Measurements from ENCODE around the gene PLEKHA5. TPM values are rescaled to one million over a fixed set of nuclear protein-coding genes. Genes with fewer than 3 reads are reported as not detected.

The PLEKHA5 gene
- polyA plus RNA-seq, 4 donors = 51.5 to 105 (median 96.4) TPM

DNA sequence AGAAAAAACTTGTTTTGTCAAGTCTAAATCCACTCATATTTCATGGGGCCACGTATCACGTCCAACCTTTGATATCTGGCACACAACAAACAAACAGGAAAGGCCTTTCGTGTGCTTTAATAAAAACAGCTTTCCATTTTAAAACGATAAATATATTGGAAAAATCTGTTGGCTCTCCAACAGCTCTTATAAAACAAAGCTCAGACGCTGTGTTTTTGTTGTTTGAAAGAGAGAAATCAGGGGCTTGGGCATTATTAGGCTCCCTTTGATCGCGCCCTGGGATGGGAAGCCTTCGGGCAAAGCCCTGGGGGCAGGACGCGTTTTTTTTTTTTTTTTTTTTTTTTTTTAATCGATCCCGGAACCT lies 429 bp upstream of the PLEKHA5 start:
- peak in 3 of 4 donors; percentile 29 to 45 (median 34) for DNase-seq (ENCODE audit: low read depth in 4 of 4, low spot score in 3 of 4)

DNA sequence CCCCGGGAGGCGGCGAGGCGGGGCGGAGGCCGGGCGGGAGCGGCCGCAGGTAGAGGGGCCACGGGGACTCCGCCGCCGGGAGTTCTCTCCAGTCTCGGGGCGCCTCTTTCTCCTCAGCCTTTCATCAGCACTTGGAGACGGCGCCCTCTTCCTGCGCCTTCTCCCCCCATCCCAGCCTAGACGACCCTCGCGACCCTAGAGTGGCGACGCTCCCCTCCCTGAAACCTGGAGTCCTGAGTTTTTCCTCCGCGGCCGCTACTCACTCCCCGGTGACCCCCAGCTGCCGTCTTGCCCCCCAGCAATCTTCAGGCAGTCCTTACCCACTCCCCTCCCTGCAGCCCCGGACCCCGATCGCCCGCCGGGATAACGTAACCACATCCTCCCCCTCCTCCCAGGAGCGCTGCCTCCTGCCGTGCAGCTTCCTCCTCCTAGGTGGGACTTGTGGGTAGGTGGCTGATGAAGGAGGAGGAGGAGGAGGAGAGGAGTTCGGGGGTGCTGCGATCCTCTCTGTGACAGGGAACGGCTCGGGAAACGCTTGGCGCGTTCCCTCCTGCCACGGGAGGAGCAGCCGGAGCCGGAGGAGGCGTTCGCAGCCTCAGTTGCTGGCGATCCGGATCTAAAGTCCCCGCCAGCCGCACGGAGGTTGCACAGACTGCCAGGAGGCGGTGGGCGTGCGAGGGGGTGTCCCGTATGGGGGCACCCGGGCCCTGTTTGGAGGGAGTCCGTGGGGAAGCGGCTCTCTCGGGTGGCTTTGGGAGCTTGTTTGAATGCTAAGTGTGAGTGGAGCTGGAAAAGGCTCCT lies 891 bp downstream of the PLEKHA5 start:
- peak; percentile 31 to 55 (median 34) for DNase-seq (ENCODE audit: low read depth in 4 of 4, low spot score in 3 of 4)

DNA sequence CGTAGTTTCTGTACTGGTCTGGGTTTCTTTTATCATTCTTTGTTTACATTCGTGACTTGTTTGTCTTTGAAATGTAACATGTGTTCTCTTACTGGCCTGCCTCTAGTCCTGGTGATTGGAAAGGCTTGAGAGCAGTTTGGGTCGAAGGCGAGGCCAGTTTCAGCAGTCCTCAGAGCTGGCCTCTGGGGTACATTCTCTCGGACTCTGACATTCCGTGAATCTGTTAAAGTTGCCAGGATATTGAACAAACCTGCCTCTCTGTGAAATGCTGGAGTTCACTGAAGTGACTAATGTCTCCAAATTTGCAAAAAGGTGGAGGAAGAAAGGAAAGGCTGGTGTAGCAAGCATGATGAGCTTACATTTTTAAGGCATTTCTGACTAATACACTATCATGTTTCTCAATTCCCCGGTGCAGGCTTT lies 1.5 kb downstream of the PLEKHA5 start:
- DNase-seq (ENCODE audit: low read depth in 4 of 4, low spot score in 3 of 4) = peak; percentile 38 to 55 (median 44)

DNA sequence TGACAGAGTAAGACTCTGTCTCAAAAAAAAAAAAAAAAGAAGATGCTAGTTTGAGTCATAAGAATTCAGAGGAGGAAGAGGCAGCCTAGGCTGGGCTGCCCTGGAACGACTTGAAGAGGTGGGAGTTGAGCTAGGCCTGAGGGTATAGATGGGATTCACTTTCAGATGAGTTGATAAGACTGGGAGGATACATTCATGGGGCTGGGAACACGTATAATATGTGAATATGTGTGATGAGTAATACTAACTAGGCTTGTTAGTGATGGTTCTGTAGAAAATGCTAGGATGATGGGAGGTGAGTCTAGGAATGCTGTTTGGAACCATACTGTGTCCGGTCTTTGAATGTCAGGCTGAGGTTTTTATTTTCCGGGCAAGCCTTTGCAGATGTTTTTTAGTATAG lies 9.0 kb downstream of the PLEKHA5 start:
- no peak for DNase-seq (ENCODE audit: low read depth in 4 of 4, low spot score in 3 of 4)

DNA sequence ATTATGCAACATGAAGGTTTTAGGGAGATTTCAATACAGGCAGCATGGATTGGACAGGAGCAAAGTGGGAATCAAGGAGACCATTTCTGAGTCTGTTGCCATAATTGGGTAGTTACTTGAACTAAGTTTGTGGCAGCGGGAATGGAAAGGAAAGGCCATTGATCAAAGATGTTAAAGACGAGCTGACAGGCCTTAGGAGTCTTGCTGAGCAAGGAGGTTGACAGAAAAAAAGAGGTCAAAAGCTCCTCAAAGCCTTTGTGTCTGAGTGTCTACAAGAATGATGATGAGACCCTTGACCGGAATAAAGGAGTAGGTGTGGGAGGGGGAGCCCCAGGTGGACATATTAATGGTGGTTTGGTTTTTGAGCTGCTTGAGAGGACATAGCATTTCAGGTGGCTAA lies 9.4 kb downstream of the PLEKHA5 start:
- DNase-seq (ENCODE audit: low read depth in 4 of 4, low spot score in 3 of 4) = no peak

DNA sequence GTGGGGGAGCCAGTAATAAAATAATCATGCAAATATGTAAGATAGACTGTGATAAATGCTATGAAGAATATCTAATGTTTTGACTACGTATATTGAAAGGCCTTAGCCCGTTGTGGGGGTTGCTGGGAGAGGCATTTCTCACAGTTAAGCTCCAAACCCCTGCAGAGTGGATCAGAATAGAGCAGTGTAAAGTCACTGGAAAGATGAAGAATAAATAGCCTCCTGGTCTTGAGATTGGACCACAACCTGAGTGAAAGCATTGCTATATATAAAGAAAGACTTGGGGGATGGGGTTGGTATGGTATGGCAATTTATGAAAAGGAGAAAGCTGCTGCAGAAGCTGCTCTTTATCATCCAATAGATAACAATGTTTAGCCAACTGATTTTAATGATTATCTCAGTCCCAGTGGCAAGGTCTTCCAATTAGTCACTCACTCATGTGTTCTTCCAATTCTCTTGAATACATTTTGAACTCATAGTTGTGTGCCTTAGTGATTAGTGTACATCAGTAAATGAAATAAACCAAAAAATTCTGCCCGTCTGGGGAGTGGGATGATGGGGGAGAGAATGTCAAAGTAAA lies 10.2 kb downstream of the PLEKHA5 start:
- no peak for DNase-seq (ENCODE audit: low read depth in 4 of 4, low spot score in 3 of 4)

DNA sequence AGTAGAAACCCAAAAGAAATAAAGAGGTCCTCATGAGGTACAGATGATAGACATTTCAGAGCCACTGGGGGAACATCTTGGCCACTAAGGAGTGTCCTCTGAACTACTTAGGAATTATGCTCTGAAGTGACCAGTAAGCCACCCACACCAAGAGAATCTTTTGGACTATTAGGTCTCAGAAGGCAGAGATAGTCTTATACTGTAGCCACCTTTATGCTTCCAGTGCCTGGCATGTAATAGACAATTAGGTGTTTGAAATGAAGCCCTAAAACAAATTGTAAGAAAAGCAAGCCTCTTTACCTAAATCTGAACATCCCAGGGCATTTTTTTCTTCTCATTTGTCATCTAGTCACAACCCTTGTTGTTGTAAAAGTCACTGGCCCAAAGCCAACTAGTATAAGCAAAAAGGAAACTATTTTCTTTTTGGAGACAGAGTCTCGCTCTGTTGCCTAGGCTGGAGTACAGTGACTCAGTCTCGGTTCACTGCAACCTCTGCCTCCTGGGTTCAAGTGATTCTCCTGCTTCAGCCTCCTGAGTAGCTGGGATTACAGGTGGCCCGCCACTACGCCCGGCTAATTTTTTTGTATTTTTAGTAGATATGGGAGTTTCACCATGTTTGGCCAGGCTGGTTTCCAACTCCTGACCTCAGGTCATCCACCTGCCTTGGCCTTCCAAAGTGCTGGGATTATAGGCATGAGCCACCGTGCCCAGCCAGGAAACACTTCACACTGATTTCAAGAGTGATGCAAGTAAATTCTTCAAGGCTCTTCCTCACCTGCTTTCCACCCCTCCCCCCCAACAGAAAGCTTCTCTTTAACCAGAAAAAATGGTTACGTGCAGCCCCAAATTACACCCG lies 11.1 kb downstream of the PLEKHA5 start:
- no peak for DNase-seq (ENCODE audit: low read depth in 4 of 4, low spot score in 3 of 4)

DNA sequence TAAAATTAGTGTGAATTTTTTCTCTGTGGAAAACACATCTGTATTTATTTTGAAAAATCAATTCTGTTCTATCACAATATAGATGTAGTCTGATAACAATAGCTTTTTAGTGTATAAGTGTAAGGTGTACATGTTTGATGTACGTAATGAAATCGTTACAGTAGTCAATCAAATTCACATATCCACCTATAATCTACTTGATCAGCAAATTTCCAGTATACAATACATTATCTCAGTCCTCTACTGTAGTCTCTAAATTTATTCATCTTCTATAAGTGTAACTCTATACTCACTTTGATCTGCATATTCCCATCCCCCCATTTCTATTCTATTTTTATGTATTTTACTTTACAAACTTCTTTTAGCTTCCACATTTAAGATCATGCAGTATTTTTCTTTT lies 13.0 kb downstream of the PLEKHA5 start:
- no peak for DNase-seq (ENCODE audit: low read depth in 4 of 4, low spot score in 3 of 4)

DNA sequence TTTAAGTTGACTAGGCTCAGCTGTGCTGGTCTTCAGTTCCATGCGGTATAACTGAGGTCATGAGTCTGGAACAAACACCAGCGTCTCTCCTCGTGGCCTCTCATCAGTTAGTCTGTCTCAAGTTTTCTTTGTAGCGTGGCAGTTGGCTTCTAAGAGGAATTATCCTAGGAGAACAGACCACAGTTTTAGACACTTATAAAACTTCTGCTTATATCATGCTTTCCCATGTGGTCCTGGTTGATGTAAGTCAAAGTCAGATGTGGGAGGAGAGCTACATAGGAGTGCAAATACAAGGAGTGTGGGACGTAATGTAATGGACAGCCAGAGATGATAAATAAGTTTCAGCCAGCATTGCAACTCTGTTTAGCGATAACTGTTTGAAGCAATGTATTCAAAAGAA lies 14.8 kb downstream of the PLEKHA5 start:
- DNase-seq (ENCODE audit: low read depth in 4 of 4, low spot score in 3 of 4) = no peak

DNA sequence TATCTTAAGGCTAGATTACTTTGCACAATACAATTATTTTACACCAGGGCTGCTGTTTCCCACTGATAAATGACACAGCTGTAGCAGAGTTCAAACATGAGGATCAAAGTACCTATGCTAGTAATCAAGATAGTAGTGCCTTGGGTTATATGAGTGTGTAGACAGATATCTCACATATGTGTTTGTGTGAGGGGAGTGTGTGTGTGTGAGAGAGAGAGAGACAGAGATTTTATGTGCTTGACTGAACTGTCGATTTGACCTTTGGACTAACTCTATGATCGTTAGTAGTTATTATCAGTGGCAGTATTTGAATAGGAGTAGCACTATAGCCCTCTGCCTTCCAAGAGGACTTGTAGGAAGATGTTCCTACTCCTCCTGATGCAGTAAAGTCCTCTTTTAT lies 15.5 kb downstream of the PLEKHA5 start:
- DNase-seq (ENCODE audit: low read depth in 4 of 4, low spot score in 3 of 4) = no peak

DNA sequence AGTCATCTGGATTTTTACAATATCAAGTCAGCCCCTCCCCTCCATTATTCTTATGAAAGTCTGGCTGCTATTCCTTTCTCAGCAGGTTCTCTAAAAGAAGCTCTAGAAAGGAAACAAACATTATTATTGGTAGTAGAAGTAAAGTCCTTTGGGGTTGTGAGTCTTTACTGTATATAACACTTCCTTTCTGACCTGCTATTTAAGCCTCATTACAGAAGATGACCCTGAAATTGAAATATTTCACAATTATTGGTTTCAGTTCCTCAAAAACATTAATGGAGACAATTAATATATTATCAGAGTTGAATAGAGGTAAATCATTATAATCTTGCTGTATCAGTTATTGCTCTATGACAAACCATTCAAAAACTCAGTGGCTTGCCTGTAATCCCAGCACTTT lies 19.3 kb downstream of the PLEKHA5 start:
- no peak for DNase-seq (ENCODE audit: low read depth in 4 of 4, low spot score in 3 of 4)

DNA sequence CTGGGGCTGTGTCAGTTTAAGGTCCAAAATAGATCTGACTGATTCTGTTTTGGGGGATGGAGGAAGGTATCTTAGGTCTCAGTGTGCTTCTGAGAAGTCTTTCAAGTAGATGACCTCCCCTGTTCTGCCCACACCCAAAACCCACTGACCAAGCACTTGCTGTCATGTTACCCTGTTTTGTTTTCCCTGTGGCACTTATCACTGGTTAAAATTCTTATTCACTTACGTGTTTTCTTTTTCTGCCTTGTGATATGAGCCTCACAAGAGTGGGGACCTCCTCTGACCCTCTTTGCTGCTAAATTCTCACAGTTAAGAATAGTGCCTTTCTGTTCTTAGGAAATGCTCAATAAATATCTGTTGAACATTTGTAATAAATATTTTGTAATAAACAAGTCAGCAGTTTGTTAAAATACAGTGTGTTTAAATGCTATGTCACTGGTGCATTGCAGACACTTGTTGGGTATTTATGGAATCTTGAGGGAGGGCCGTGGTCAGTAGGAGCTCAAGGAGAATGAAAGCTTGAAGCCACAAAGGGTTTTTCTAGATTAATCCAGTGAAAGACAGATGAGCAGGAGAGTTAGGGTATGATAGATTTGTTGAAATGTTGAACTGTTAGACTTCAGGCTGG lies 20.9 kb downstream of the PLEKHA5 start:
- no peak for DNase-seq (ENCODE audit: low read depth in 4 of 4, low spot score in 3 of 4)

DNA sequence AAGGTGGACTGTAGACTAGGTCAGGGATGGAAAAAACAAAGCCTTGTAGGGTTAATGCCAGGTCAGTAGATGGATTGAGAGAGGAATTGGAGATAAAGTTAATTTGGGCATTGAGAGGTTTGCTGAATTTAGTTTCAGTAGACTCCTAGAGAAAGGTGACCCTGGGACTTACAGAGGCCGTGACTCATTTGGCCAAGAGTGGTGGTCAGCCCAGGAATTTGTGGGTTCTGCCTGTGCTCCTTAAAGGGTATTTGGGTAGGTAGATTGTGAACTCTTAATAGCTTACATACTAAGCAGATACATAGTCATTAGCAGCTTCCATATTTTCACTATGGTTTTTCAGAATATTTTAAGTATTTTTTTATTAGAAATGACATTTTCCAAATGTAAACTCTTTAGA lies 21.8 kb downstream of the PLEKHA5 start:
- no peak for DNase-seq (ENCODE audit: low read depth in 4 of 4, low spot score in 3 of 4)

DNA sequence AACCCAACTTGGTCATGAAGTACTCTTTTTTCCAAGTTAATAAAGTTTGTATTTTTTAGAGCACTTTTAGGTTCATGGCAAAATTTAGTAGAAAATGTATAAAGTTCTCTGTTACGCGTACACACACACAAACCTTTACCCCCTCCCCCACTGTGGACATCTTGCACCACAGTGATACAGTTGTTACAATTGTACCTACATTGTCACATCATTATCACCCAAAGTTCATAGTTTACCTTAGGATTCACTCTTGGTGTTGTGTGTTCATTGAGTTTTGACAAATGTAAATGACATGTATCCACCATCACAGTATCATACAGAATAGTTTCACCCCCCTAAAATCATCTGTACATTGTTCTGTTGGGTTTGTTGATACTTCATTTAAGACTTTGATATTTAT lies 23.9 kb downstream of the PLEKHA5 start:
- DNase-seq (ENCODE audit: low read depth in 4 of 4, low spot score in 3 of 4) = no peak

DNA sequence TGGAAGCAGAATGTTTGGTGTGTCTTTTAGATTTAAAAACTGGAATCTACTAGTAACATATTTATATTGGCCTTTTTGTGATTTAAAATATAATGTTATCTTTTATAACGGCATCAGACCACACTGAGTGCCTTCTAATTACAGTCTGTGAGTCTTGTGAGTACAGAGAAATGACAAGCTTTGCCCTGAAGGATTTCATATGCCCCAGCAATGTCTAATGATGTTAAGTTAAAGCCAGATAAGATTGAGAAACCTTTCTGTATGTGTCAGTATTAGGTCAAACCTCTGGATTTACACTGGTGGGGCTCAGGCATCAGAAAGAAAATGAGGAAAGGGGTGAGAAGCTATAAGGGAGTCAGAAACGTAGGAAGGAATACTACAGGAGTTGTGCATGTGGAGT lies 25.2 kb downstream of the PLEKHA5 start:
- no peak for DNase-seq (ENCODE audit: low read depth in 4 of 4, low spot score in 3 of 4)

DNA sequence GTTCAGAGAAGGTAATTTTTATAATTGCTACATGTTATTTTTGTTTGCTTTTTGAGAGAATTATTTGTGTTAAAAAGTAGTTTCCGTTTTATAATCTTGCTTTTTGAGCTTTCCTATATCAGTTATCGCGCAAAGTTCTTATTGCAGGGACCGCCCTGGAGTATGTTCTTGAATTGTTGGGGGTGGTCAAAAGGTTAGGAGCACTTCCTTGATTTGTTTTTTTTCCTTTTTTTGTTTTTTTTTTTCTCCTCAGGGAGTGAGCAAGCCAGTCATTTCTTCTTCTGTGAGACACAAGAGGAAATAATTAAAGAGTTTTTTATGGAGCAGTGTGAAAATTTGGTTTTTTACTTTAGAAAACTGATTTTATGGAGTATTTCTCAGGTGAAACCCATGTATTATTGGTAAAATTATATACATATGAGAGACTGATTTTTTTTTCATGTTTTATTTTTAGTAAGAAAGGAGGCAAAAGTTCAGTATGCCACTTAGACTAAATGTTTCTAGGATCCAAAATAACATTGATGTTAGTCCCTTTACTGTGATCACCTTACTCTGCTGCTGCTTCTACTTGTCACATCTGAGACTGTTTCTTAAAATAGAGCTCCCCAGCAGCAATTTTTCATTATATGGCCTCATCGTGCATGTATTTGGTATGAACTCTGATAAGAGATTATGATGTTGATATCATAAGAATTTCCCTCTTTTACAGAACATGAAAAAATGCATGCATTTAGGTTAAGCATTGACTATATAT lies 26.6 kb downstream of the PLEKHA5 start:
- DNase-seq (ENCODE audit: low read depth in 4 of 4, low spot score in 3 of 4) = no peak

DNA sequence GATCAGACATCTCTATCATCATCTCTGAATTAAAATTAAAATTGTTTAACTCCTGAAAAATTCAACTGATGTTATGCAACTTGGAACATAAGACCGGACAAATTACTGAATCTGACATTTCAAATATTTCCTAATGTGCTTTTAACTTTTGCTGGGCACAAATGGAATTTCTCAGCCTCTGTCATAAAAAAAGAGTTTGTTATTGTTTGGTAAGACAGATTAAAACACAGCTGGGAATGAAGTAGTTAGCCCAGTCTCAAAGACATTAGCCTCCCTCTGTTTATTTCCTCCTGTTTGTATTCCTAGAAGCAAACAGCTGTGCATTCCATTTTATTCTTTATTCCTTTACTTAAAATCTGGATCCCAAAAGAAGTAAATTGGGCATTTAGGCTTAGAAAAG lies 29.4 kb downstream of the PLEKHA5 start:
- DNase-seq (ENCODE audit: low read depth in 4 of 4, low spot score in 3 of 4) = no peak

DNA sequence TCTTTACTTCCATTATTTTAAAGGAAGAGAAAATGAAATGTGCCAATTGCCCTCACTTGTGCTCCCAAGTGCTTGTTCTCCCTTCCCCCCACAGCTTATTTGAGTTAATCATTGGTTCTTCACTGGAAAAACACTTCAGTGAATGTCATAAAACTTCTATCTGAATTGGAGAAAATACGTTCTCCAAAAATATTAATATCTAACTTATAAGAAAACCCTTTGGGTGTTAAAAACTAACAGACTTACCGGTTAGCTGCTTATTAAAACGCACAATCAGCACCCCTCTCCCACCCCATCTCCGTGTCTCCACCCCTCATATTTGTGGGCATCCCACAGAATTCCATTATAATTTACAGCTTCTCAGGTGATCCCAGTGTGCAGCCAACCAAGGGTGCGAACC lies 31.7 kb downstream of the PLEKHA5 start:
- DNase-seq (ENCODE audit: low read depth in 4 of 4, low spot score in 3 of 4) = no peak

DNA sequence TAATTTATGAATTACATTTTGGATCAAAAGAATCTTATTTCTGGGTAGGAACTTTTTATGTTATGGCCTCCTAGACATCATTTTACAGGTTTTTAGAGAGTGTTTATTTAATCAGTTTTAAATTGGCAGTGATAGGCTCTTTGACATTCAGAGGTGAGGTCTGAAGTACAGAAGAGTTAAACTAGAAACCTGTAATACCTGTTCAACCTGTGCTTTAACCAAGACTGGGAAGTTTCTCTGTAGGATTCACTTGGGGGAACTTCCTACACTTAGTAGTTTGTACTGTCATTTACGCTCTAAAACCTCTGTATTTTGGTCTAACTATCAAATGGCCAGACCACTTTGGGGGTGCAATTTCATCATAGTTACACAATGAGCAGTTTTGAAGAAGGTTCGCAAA lies 35.9 kb downstream of the PLEKHA5 start:
- DNase-seq (ENCODE audit: low read depth in 4 of 4, low spot score in 3 of 4) = no peak

DNA sequence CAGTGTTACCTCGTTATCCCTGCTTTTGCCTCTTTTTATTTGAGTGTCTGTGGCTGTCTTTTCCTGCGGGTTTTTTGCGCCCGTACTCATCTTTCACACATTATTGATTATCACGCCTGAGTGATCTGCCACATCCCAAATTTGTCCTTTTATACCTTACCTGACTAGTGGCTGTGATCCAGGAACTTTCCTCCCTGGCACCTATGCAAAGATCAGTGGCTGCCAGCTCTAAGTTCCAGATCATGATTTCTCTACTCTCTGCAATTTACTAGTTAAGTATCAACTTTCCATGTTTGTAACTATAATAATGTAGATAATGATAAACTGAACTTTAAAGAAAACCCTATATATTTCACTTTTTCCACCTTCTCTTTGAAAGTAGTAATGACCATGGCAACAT lies 36.9 kb downstream of the PLEKHA5 start:
- no peak for DNase-seq (ENCODE audit: low read depth in 4 of 4, low spot score in 3 of 4)
